Measurements from ENCODE around the gene BLOC1S5. TPM values are rescaled to one million over a fixed set of nuclear protein-coding genes. Genes with fewer than 3 reads are reported as not detected.

Gene BLOC1S5
- total and polyA plus RNA-seq, 9 of the 15 experiments (the other 6 are each of a cell fraction or from before 2014, with no cell fraction given): 8.5 to 41.0 (median 27.7) TPM

DNA sequence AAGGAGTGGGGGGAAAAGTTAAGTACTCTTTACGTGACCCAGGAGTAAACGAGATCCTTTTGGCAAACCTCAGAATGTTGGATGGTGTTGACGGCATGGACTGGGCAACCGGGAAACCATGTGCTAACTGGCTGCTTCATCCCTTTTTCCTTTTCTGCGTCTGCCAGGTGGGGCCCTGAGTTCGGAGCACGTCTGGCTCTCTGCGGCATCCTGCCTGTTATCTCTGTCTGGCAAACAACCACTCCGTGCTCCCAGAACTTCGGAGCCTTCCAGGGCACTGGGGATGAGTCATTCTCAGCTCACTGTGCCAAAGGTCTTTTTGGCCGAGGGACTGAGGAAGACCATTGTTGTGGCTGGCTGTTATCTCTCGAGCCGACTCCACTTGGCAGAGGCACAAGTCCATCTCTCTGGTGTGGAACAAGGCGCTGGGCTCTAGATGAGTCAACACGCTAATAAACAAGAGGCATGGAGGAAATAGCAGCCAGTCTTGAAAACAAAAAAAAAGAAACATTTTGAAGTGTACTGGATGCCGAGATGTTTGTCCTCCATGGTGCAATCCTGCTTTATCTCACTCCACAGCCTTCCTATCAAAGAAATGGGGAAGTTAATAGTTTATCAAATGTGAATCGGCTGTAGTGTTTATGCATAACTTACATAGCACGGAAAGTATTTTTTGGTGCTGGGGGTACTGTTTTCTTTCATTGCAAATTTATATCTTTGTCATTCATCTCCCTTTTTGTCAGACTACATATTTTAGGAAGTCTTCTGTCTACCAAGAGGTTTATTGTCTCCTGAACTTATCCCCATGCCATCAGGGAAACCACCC is 89.0 kb downstream of the BLOC1S5 start (continued):
- no peak for TF ChIP-seq U2AF1 (optimal IDR thresholded peaks at IDR 0.05; ENCODE audit: low read depth, low read length)
- peak; percentile 79 for TF ChIP-seq EP300 (IDR thresholded peaks at IDR 0.05; ENCODE audit: low read length)
- no peak for TF ChIP-seq POLR2G (IDR thresholded peaks at IDR 0.05; ENCODE audit: low read depth, low read length)
- TF ChIP-seq ZKSCAN3 (CRISPR knock-in tag; IDR thresholded peaks at IDR 0.05): no peak
- peak in 1 of 2 experiments; percentile 81; a peak in 3 of 4 replicates for TF ChIP-seq ARNT (IDR thresholded peaks at IDR 0.05)
- TF ChIP-seq CREBBP (IDR thresholded peaks at IDR 0.05; ENCODE audit: low read depth, low read length): no peak
- TF ChIP-seq, protein P1, sequence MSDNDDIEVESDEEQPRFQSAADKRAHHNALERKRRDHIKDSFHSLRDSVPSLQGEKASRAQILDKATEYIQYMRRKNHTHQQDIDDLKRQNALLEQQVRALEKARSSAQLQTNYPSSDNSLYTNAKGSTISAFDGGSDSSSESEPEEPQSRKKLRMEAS (CRISPR knock-in tag; IDR thresholded peaks at IDR 0.05): peak; percentile 67; the same call in 1 of the 2 replicates
- TF ChIP-seq SAFB (IDR thresholded peaks at IDR 0.05; ENCODE audit: borderline replicate concordance, low read depth, low read length): no peak
- no peak for TF ChIP-seq GTF3C2 (IDR thresholded peaks at IDR 0.05; ENCODE audit: borderline replicate concordance, extremely low read depth, insufficient read length)
- peak; percentile 70; the same call in 1 of the 2 replicates for TF ChIP-seq DMBX1 (CRISPR knock-in tag; IDR thresholded peaks at IDR 0.05; ENCODE audit: borderline replicate concordance)
- TF ChIP-seq ZNF717 (CRISPR knock-in tag; IDR thresholded peaks at IDR 0.05): no peak
- TF ChIP-seq, protein P2, sequence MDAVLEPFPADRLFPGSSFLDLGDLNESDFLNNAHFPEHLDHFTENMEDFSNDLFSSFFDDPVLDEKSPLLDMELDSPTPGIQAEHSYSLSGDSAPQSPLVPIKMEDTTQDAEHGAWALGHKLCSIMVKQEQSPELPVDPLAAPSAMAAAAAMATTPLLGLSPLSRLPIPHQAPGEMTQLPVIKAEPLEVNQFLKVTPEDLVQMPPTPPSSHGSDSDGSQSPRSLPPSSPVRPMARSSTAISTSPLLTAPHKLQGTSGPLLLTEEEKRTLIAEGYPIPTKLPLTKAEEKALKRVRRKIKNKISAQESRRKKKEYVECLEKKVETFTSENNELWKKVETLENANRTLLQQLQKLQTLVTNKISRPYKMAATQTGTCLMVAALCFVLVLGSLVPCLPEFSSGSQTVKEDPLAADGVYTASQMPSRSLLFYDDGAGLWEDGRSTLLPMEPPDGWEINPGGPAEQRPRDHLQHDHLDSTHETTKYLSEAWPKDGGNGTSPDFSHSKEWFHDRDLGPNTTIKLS (IDR thresholded peaks at IDR 0.05; ENCODE audit: borderline replicate concordance, low read depth): peak; percentile 20; the same call in 1 of the 2 replicates
- TF ChIP-seq, protein P3, sequence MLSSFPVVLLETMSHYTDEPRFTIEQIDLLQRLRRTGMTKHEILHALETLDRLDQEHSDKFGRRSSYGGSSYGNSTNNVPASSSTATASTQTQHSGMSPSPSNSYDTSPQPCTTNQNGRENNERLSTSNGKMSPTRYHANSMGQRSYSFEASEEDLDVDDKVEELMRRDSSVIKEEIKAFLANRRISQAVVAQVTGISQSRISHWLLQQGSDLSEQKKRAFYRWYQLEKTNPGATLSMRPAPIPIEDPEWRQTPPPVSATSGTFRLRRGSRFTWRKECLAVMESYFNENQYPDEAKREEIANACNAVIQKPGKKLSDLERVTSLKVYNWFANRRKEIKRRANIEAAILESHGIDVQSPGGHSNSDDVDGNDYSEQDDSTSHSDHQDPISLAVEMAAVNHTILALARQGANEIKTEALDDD (IDR thresholded peaks at IDR 0.05): peak; percentile 44; the same call in 1 of the 2 replicates
- no peak for TF ChIP-seq PHF8 (IDR thresholded peaks at IDR 0.05; ENCODE audit: borderline replicate concordance, low read length)
- no peak for TF ChIP-seq MED1 (CRISPR knock-in tag; IDR thresholded peaks at IDR 0.05; ENCODE audit: borderline replicate concordance)
- 0 out of 2 replicates have a peak, but pooled peaks have one; percentile 60 for TF ChIP-seq ZNF644 (tag; IDR thresholded peaks at IDR 0.05; ENCODE audit: low read depth)
- TF ChIP-seq ATF1 (CRISPR knock-in tag; IDR thresholded peaks at IDR 0.05): no peak
- TF ChIP-seq ATF1 (tag; IDR thresholded peaks at IDR 0.05): peak; percentile 37
- TF ChIP-seq MYC (IDR thresholded peaks at IDR 0.05; ENCODE audit: low read depth, low read length): peak; percentile 78
- TF ChIP-seq MYC (CRISPR knock-in tag; IDR thresholded peaks at IDR 0.05; ENCODE audit: borderline replicate concordance, low read depth): no peak
- TF ChIP-seq, protein P4, sequence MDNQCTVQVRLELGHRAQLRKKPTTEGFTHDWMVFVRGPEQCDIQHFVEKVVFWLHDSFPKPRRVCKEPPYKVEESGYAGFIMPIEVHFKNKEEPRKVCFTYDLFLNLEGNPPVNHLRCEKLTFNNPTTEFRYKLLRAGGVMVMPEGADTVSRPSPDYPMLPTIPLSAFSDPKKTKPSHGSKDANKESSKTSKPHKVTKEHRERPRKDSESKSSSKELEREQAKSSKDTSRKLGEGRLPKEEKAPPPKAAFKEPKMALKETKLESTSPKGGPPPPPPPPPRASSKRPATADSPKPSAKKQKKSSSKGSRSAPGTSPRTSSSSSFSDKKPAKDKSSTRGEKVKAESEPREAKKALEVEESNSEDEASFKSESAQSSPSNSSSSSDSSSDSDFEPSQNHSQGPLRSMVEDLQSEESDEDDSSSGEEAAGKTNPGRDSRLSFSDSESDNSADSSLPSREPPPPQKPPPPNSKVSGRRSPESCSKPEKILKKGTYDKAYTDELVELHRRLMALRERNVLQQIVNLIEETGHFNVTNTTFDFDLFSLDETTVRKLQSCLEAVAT (IDR thresholded peaks at IDR 0.05): peak in 1 of 2 experiments; percentile 82; a peak in 2 of 4 replicates
